Osteoblast (primary cell): ENCODE measurements around the gene MIS18BP1. TPM values are rescaled to one million over a fixed set of nuclear protein-coding genes. Genes with fewer than 3 reads are reported as not detected.

Experiments used
- DNase-seq: peaks from one replicate; pipeline ENCODE4 v3.0.0; 2011; ENCODE audit warnings: low spot score, mixed read lengths; ENCODE audit not compliant: insufficient read length; ENCODE audit errors: missing footprints
- H2AFZ ChIP-seq: 2 replicates; pipeline ENCODE4 v1.6.0; 2011; ENCODE audit warnings: mild to moderate bottlenecking, low read length
- H3K27ac ChIP-seq: 2 replicates; pipeline ENCODE4 v1.5.1; 2011; ENCODE audit warnings: mild to moderate bottlenecking, low read depth, low read length, moderate library complexity
- H3K27me3 ChIP-seq: 2 replicates; pipeline ENCODE4 v1.6.0; 2012; ENCODE audit warnings: mild to moderate bottlenecking, control low read depth, inconsistent platforms, low read length, moderate library complexity; ENCODE audit not compliant: insufficient read depth
- H3K36me3 ChIP-seq: 2 replicates; pipeline ENCODE4 v1.5.1; 2011; ENCODE audit warnings: mild to moderate bottlenecking, low read length, control low read depth, moderate library complexity; ENCODE audit not compliant: insufficient read depth
- H3K4me1 ChIP-seq: 2 replicates; pipeline ENCODE4 v1.5.1; 2011; ENCODE audit warnings: mild to moderate bottlenecking, low read length, control low read depth, moderate library complexity; ENCODE audit not compliant: insufficient read depth
- H3K4me2 ChIP-seq: 2 replicates; pipeline ENCODE4 v1.6.0; 2011; ENCODE audit warnings: mild to moderate bottlenecking, low read length; ENCODE audit not compliant: insufficient read depth
- H3K4me3 ChIP-seq: fragments of 200-600 bp; sonication (generic); 3 replicates; pipeline ENCODE4 v1.5.1; 2012; ENCODE audit warnings: mild to moderate bottlenecking, low read length, inconsistent platforms; ENCODE audit not compliant: insufficient read depth
- H3K79me2 ChIP-seq: 2 replicates; pipeline ENCODE4 v1.6.0; 2012; ENCODE audit warnings: mild to moderate bottlenecking, low read length, control low read depth, inconsistent platforms; ENCODE audit not compliant: insufficient read depth
- H3K9me3 ChIP-seq: 2 replicates; pipeline ENCODE4 v1.5.1; 2011; ENCODE audit warnings: low read depth, low read length, control low read depth
- H4K20me1 ChIP-seq: 2 replicates; pipeline ENCODE4 v1.6.0; 2012; ENCODE audit warnings: mild to moderate bottlenecking, low read length, control low read depth; ENCODE audit not compliant: insufficient read depth
- total RNA-seq: library from RNA; depleted of rRNA; stranded (reverse); fragments of >200 nt; gene quantifications from 2 replicates; pipeline ENCODE4 v1.2.3, GENCODE V29; 2012
- TF ChIP-seq, protein P1 (sequence below): IDR thresholded peaks from 2 replicates; pipeline ENCODE4 v1.5.1; 2011; ENCODE audit warnings: mild to moderate bottlenecking, low read depth, low read length, moderate library complexity; ENCODE audit errors: extremely low read depth

The MIS18BP1 gene
- total RNA-seq, 1 donor: 29.7 TPM

DNA sequence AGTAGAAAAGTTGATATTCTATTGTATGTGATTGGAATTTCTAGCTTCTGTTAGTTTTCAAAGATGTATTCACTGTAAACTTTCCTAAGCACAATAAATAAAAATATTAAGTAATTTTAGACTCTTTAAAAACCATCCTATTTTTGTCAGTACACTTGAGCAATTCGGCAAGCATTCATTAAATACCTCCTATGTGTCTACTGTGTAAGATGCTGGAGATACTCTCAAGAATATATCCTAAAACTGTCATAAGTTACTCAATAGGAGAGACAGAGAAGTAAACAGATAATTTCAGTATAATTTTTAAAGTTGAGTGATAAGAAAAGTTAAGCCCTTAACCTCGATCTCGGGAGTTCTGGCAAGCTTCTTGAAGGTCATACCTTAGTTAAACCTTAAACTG lies 71.2 kb downstream of the MIS18BP1 start:
- DNase-seq: no peak
- Histone ChIP-seq H3K9me3 (no peaks in the 10 kb centered on the region), H3K27ac (peak overlapping the region; percentile 44), H4K20me1 (no peaks in the 10 kb centered on the region), H3K4me2 (no peak overlapping the region), H3K4me3 (no peak overlapping the region), H3K36me3 (no peaks in the 10 kb centered on the region), H3K79me2 (no peaks in the 10 kb centered on the region), H3K4me1 (peaks cover 27% of the 10 kb centered on the region), H2AFZ (peak overlapping the region; percentile 45), H3K27me3 (no peaks in the 10 kb centered on the region)
- TF ChIP-seq, protein P1, sequence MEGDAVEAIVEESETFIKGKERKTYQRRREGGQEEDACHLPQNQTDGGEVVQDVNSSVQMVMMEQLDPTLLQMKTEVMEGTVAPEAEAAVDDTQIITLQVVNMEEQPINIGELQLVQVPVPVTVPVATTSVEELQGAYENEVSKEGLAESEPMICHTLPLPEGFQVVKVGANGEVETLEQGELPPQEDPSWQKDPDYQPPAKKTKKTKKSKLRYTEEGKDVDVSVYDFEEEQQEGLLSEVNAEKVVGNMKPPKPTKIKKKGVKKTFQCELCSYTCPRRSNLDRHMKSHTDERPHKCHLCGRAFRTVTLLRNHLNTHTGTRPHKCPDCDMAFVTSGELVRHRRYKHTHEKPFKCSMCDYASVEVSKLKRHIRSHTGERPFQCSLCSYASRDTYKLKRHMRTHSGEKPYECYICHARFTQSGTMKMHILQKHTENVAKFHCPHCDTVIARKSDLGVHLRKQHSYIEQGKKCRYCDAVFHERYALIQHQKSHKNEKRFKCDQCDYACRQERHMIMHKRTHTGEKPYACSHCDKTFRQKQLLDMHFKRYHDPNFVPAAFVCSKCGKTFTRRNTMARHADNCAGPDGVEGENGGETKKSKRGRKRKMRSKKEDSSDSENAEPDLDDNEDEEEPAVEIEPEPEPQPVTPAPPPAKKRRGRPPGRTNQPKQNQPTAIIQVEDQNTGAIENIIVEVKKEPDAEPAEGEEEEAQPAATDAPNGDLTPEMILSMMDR: no peak

GRCh38 chr14:45181329-45181728 lies 71.7 kb downstream of the MIS18BP1 start:
- DNase-seq: peak; percentile 25
- peak overlapping the region; percentile 44 for H3K27ac ChIP-seq
- TF ChIP-seq, protein P1: no peak

DNA sequence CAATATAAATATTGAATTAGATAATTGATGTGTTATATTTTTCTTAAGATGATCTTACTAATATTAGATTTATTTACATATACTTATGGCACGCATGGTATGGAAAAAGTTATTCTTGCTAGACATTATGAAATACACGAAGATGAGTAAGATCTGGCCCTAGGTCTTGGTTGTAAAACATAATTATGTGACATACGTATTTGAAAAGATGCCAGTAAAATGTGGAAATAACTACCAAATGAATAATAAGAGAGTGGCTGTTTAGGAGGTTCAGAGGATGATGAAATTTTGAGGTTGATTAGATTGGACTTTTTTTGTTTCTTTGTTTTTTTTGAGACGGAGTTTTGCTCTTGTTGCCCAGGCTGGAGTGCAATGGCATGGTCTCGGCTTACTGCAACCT lies 75.9 kb downstream of the MIS18BP1 start:
- DNase-seq: peak; percentile 84
- H3K4me1 ChIP-seq: peaks cover 21% of the 10 kb centered on the region
- H2AFZ ChIP-seq: no peak overlapping the region
- H3K27me3 ChIP-seq: no peaks in the 10 kb centered on the region
- TF ChIP-seq, protein P1: no peak
- no peak overlapping the region for H3K4me3 ChIP-seq
- peak overlapping the region; percentile 68 for H3K27ac ChIP-seq
- peak overlapping the region; percentile 31 for H3K4me2 ChIP-seq
- no peaks in the 10 kb centered on the region for H3K36me3 ChIP-seq
- no peaks in the 10 kb centered on the region for H3K9me3 ChIP-seq
- H3K79me2 ChIP-seq: no peaks in the 10 kb centered on the region
- no peaks in the 10 kb centered on the region for H4K20me1 ChIP-seq

More at GRCh38 chr14:45181329-45181728, 71.7 kb downstream of the MIS18BP1 start:
- Histone ChIP-seq H3K9me3 (no peaks in the 10 kb centered on the region), H4K20me1 (no peaks in the 10 kb centered on the region), H3K79me2 (no peaks in the 10 kb centered on the region), H3K4me1 (peaks cover 31% of the 10 kb centered on the region), H3K36me3 (no peaks in the 10 kb centered on the region), H2AFZ (no peak overlapping the region), H3K4me3 (no peak overlapping the region), H3K4me2 (peak overlapping the region; percentile 20), H3K27me3 (no peaks in the 10 kb centered on the region)

- Histone ChIP-seq H3K4me1 (no peaks in the 10 kb centered on the region), H3K4me3 (no peak overlapping the region), H3K27me3 (no peaks in the 10 kb centered on the region), H3K36me3 (no peaks in the 10 kb centered on the region), H3K4me2 (no peak overlapping the region), H3K27ac (no peak overlapping the region), H3K9me3 (no peaks in the 10 kb centered on the region), H4K20me1 (no peaks in the 10 kb centered on the region), H2AFZ (no peak overlapping the region), H3K79me2 (no peaks in the 10 kb centered on the region)
- TF ChIP-seq, protein P1: no peak
- no peak for DNase-seq
Observed at GRCh38 chr14:45169906-45170305, 83.1 kb downstream of the MIS18BP1 start.
